ENCODE data around the gene NOS3. TPM values are rescaled to one million over a fixed set of nuclear protein-coding genes. Genes with fewer than 3 reads are reported as not detected.

Gene NOS3
- polyA plus RNA-seq, 1 of the 3 experiments (the other 2 are of a cell fraction): 0.41 TPM

DNA sequence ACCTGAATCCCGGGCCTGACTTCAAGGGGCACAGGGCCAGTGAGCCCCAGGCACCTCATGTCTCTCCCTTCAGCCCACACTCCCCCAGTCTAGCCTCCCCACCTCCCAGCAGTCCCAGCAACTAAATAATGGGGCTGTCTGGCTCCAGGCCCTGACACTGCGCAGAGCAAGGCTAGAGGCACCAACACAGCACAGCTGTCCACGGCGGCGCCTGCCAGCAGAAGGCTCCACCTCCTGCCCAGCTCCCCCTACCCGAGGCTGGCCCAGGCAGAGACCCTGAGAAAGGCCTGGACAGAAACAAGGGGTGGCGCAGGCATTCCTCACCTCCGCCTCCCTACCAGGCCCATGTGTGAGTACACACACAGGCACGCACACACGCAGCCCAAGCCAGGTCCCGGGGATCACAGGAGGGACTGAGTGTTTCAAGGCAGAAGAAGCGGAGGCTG, 18.8 kb upstream of the NOS3 start (continued):
- TF ChIP-seq CTCF (IDR thresholded peaks at IDR 0.05): no peak
- TF ChIP-seq, protein P1, sequence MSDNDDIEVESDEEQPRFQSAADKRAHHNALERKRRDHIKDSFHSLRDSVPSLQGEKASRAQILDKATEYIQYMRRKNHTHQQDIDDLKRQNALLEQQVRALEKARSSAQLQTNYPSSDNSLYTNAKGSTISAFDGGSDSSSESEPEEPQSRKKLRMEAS (IDR thresholded peaks at IDR 0.05; ENCODE audit: low read depth): no peak
- TF ChIP-seq NFIC (IDR thresholded peaks at IDR 0.05; ENCODE audit: borderline replicate concordance): no peak
- peak; percentile 99 for TF ChIP-seq FOXJ3 (CRISPR knock-in tag; IDR thresholded peaks at IDR 0.05)
- TF ChIP-seq, protein P2, sequence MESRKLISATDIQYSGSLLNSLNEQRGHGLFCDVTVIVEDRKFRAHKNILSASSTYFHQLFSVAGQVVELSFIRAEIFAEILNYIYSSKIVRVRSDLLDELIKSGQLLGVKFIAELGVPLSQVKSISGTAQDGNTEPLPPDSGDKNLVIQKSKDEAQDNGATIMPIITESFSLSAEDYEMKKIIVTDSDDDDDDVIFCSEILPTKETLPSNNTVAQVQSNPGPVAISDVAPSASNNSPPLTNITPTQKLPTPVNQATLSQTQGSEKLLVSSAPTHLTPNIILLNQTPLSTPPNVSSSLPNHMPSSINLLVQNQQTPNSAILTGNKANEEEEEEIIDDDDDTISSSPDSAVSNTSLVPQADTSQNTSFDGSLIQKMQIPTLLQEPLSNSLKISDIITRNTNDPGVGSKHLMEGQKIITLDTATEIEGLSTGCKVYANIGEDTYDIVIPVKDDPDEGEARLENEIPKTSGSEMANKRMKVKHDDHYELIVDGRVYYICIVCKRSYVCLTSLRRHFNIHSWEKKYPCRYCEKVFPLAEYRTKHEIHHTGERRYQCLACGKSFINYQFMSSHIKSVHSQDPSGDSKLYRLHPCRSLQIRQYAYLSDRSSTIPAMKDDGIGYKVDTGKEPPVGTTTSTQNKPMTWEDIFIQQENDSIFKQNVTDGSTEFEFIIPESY (IDR thresholded peaks at IDR 0.05; ENCODE audit: borderline replicate concordance, low read depth): no peak
- TF ChIP-seq RXRA (IDR thresholded peaks at IDR 0.05; ENCODE audit: borderline replicate concordance, low read depth): no peak
- peak; percentile 64 for TF ChIP-seq TCF12 (IDR thresholded peaks at IDR 0.05)

DNA sequence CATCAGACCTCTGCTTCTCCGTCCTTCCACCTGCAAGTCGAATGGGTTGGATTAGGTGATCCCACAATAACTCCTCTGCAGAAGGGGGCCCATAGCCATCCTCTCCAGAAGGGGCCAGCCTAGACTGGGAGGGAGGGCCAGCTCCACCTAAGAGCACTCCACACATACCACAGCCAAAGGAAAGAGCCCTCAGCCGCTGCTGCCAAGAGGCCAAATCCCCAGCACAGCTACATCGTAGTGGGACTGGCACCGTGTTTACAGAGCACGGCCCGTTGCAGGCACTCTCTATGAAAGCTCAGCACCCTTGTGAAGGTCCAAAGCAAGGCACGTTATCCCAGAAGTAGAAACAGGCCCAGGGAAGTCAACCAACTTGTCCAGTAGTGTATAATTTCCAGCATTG, 18.1 kb upstream of the NOS3 start:
- 59% methylated on average over 7 of the region's 8 CpGs for WGBS (ENCODE audit: low lambda C conversion rate)
- H3K4me1 ChIP-seq (ENCODE audit: control insufficient read depth in 1 of 2, insufficient read depth in 2 of 2, low read depth in 1 of 2, low read length in 1 of 2): peaks cover 0 to 94% of the 10 kb centered on the region in 2 experiments; a peak in 2 of 4 replicates
- no peak overlapping the region for H3K4me2 ChIP-seq
- CTCF ChIA-PET: interaction anchor here (0.6 to 27.1 kb wide), 10 partner anchors 10 to 194 kb away, joined by 3 to 761 read pairs (median 7); no protein-coding TSS in a partner anchor
- H3K27me3 ChIP-seq (ENCODE audit: insufficient read depth): peaks cover 75% of the 10 kb centered on the region
- no peak overlapping the region for H3K4me3 ChIP-seq (ENCODE audit: low read depth in 2 of 2, low read length in 1 of 2)
- H2AFZ ChIP-seq (ENCODE audit: low read depth): no peak overlapping the region
- H4K20me1 ChIP-seq (ENCODE audit: insufficient read depth): no peaks in the 10 kb centered on the region
- H3K9me3 ChIP-seq: no peaks in the 10 kb centered on the region
- H3K36me3 ChIP-seq (replicated peaks in 1 of 2; ENCODE audit: control insufficient read depth in 1 of 2, insufficient read depth in 2 of 2, low read length in 1 of 2): no peaks in the 10 kb centered on the region
- DNase-seq: no peak
- no peak overlapping the region for H3K9ac ChIP-seq
- no peaks in the 10 kb centered on the region for H3K79me2 ChIP-seq (ENCODE audit: insufficient read depth)
- H3K27ac ChIP-seq (ENCODE audit: low read depth in 2 of 2, low read length in 1 of 2): peak overlapping the region in 1 of 2 experiments; percentile 100; a peak in 2 of 4 replicates
- H3K9me2 ChIP-seq: no peaks in the 10 kb centered on the region
- TF ChIP-seq IRF3 (IDR thresholded peaks at IDR 0.05; ENCODE audit: low read depth, low read length): no peak
- TF ChIP-seq ELF1 (IDR thresholded peaks at IDR 0.05): no peak
- no peak for TF ChIP-seq TEAD4 (IDR thresholded peaks at IDR 0.05; ENCODE audit: borderline replicate concordance, insufficient read depth)
- no peak for TF ChIP-seq FOXJ3 (CRISPR knock-in tag; IDR thresholded peaks at IDR 0.05)
- TF ChIP-seq GATA2 (CRISPR knock-in tag; IDR thresholded peaks at IDR 0.05): no peak
- TF ChIP-seq, protein P3, sequence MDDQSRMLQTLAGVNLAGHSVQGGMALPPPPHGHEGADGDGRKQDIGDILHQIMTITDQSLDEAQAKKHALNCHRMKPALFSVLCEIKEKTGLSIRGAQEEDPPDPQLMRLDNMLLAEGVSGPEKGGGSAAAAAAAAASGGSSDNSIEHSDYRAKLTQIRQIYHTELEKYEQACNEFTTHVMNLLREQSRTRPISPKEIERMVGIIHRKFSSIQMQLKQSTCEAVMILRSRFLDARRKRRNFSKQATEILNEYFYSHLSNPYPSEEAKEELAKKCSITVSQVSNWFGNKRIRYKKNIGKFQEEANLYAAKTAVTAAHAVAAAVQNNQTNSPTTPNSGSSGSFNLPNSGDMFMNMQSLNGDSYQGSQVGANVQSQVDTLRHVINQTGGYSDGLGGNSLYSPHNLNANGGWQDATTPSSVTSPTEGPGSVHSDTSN (IDR thresholded peaks at IDR 0.05): no peak
- TF ChIP-seq JUND (IDR thresholded peaks at IDR 0.05): no peak
- no peak for TF ChIP-seq SIN3A (IDR thresholded peaks at IDR 0.05; ENCODE audit: borderline replicate concordance, low read depth, low read length)
- TF ChIP-seq RAD21 (IDR thresholded peaks at IDR 0.05; ENCODE audit: low read length): no peak
- TF ChIP-seq, protein P4, sequence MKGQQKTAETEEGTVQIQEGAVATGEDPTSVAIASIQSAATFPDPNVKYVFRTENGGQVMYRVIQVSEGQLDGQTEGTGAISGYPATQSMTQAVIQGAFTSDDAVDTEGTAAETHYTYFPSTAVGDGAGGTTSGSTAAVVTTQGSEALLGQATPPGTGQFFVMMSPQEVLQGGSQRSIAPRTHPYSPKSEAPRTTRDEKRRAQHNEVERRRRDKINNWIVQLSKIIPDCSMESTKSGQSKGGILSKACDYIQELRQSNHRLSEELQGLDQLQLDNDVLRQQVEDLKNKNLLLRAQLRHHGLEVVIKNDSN (IDR thresholded peaks at IDR 0.05; ENCODE audit: borderline replicate concordance, low read depth): no peak
- TF ChIP-seq EP300 (IDR thresholded peaks at IDR 0.05; ENCODE audit: borderline replicate concordance in 1 of 2, low read depth in 1 of 2, low read length in 1 of 2): no peak
- TF ChIP-seq, protein P1 (IDR thresholded peaks at IDR 0.05; ENCODE audit: low read depth): no peak
- TF ChIP-seq FOXM1 (IDR thresholded peaks at IDR 0.05; ENCODE audit: low read depth): no peak
- TF ChIP-seq MXI1 (IDR thresholded peaks at IDR 0.05; ENCODE audit: low read depth, low read length): no peak
- TF ChIP-seq, protein P2 (IDR thresholded peaks at IDR 0.05; ENCODE audit: borderline replicate concordance, low read depth): no peak
- no peak for TF ChIP-seq GABPA (IDR thresholded peaks at IDR 0.05; ENCODE audit: low read depth)
- no peak for TF ChIP-seq YY1 (IDR thresholded peaks at IDR 0.05; ENCODE audit: low read depth)
- H3F3A ChIP-seq (replicated peaks; ENCODE audit: insufficient read depth): peaks cover 5% of the 10 kb centered on the region
- POLR2A ChIA-PET: interaction anchor here (1.3 to 3.4 kb wide), 5 partner anchors 14 to 185 kb away, joined by 4 to 19 read pairs (median 7); partner anchors contain the start of gene ABCB8
